Measurements from ENCODE around the gene SPANXN1.
"Not testable (repeated sequence)": the region's sequence is repeated elsewhere in the genome, so short reads cannot be mapped to it uniquely, and the experiment has no call there.

Gene SPANXN1, protein sequence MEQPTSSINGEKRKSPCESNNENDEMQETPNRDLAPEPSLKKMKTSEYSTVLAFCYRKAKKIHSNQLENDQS

DNA sequence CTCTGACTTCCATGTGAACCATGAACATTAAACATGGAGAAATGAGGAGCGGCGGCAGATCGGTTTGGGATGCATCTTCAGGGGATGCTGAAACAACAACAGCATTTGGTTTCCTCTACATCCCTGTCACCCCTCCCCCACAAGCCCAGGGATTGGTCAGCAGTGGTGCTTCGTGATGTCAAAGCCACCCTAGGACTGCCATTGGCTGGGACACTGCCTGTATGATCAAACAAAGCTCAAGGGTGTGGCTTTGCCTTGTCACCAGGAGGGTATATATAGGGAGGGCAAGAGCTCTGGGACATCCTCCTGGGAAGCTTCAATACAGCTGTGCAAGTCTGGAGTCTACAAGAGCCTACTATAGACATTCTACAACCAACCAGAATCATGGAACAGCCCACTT lies at the start of gene SPANXN1:
SPANXN1 (plus strand) TSS at position 301 of the 400 bp plus-strand sequence; CDS start at position 385, 84 bp downstream.
- DNase-seq: not testable (repeated sequence)

DNA sequence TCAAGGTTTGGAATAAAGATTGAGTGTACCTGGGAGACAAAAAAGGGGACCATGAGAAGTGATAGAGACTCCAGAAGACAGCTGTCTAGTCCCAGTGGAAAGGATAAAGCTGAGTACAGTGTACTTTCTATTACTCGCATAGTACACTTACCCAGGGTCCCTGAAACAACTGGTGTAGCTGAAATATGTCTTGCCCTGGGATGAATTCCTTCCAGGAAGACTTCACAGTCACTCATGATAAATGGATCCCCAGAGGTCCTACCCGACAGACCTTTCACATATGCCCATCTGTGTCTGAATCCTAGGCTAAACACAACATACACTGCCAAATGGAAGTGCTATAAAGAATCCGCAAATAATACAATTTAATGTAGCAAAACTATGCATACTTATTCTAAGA lies 48.2 kb upstream of the SPANXN1 start:
- DNase-seq: no peak

DNA sequence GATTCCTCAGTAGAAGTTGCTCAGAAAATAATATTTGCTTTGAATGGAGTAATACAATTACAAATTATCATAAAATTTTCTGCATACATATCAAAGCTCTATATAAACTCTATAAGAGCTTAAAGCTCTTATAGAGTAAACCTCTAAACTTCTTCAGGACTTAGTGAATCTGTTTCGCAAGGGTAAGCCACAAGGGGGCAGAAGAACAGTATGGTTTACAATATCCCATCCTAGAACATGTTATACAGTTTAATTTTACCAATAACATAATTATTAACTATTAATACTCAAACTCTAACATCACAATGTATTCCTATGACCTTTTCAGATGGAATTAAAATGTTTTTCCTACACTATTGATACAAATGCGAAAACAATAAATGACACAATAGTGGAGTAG lies 33.8 kb upstream of the SPANXN1 start:
- DNase-seq: no peak

DNA sequence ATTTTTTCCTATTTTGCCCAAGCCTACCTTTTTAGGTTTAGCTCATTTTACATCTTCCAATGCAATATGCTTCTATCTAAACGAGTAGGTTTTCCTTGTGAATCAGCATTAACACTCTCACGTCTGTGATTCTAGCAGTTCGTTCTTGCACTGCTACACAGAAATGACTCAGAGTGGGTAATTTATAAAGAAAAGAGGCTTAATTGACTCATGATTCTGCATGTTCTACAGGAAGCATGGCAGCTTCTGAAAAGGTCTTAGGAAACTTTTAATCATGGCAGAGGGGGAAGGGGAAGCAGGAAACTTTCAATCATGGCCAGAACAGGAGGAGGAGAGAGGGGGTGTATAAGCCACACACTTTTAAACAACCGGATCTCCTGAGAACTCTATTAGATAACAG lies 44.9 kb downstream of the SPANXN1 start:
- no peak for DNase-seq

All from stimulated activated CD4-positive, alpha-beta T cell treated with anti-CD3 and anti-CD28 coated beads, Interleukin-4, amount 100 ng/mL, for 24 hours (primary cell).